GM19468 (cell line): ENCODE results near the gene FCRL5.
"Not testable (repeated sequence)": the region's sequence is repeated elsewhere in the genome, so short reads cannot be mapped to it uniquely, and the experiment has no call there.

Experiments used
- ATAC-seq: cut with Tn5 transposase; IDR thresholded peaks from one replicate; pipeline ENCODE4 v1.9.1; 2021; ENCODE audit warnings: mild to moderate bottlenecking, moderate library complexity, moderate number of reproducible peaks; ENCODE audit not compliant: unreplicated experiment; ENCODE audit errors: extremely low read depth

FCRL5 gene

DNA sequence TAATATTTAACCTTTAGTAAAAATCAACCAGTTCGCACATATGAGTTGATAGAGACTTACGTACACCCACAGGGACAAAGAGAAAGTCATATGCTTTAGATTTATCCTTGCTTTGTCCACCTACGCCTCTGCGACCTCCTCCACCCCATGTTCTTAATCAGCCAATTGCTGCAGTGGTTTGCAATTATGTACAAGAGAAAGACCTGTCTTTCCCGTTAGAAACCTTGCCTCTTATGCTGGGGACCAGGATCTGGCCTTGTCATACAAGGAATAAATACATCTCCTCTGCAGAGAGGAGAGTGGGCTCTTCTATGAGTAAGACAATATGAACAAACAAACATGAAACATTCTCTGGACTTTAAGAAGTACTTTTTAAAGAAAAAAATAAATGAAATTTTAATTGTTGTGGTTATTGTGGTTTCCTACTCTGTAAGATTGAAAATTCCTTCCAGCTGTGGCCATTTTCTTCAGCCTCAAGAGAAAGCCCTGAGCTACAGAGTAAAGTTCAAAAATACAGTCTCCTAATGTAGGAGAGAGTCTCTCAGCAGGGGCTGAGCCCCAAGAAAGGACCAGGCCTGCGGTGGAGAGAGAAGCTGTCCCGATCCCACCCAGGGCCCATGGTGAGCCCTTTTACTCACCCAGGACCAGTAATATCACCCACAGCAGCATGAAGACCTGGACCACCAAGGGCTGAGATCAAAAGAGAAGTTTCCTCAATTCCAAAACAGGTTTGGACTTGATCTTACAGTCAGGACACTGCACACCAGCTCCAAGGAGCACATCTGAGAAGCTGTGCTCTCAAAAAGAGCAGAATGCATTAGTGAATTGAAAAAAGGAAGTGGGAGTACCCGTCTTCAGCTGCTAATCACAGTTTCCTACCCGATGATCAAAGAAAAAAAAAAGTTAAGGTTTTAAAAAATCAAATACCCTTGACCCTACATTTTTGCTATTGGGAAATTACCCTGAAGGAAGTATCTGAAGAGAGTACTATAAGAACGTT, at the start of gene FCRL5:
TSS of gene FCRL5 (minus strand) at position 822 of the 1,000 bp plus-strand sequence. CDS start at position 669, 153 bp downstream.
- peak; percentile 42 for ATAC-seq

DNA sequence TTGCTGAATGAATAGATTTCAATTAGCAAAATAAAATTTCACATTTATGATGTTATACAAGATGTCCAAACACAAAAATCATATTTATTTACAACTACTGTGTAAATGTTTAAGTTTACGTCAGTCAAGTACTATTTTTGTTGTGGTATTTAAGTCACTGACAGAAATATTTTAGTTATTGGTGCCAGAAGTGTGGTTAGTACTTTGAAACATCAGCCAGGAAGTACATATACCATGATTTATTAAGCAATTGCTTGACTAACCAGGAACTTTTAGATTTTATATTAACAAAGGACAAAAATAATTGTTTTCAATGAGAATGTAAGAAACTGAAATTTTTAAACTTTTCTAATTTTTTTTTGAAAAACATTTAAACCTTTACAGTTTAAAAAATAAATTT, 47.9 kb upstream of the FCRL5 start:
- no peak for ATAC-seq

DNA sequence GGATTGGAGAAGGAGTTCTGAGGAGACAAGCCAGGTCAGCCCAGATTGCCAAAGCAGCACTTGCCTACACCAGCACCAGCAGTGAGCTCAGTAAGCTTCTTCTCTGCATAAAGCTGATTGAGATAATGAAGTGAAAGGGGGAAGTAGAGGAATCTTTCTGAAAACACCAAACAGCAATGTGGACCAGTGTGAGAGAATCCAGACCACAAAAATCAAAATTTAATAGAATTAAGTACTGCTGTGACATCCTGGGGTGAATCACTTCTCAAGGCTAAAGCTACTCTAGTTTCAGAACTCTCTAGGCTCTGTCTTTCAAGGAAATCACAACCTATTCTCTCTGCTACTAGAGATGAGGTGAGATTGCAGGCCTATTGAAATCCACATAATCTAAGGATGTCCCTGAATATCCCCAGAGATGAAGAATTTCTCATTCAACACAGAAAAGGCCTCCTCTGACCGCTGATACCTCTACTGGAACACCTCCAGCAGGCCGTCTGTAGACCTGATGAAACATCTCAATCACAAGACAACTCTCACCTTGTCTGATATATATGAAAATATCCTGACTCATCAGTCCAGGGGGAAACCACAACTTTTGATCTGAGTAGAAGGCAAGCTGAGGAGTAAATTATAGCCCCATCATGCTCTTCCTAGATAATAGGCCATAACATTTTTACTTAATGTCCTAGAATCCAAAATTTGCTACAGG, 45.8 kb upstream of the FCRL5 start, which contains the start of gene FCRL4:
TSS of gene FCRL4 (minus strand) at position 127 of the 709 bp plus-strand sequence. CDS start 141 bp downstream, outside the sequence.
- peak; percentile 32 for ATAC-seq

DNA sequence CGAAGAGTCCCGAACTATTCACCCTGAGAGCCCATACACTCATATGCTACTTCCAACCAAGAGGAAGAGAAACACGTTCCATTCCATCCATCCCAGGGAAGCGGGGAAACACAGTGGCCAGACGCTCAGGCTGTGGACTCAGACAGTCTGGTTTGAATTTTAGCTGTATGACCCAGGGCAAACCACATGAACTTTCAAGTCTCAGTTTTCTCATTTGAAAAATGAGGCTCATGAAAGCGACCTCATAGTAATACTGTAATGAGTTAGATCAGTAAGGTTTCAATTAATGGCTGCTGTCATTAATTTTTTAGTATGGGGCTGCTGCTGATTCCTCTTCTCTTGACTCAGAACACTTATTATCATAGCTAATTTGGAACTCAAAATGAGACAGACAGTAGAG, 44.1 kb upstream of the FCRL5 start:
- no peak for ATAC-seq

DNA sequence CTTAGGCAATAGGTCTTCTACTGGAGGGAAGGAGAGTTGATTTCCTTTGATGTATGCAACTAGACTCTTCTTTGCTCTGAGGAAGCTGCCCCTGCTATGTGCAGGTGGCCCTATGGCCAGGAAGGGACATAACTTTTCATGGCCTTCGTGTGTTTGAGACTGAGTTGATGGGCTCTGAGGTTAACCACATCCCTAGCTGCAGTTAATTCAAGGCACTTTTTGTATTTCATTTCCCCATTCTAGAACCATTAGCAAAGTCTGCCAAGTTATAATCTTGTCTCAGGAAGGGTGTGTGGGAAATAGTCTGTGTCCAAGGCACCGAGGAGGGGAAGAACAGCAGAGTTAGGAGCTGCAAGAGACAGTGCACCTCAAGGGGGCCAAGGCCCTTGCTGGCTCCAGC, 43.0 kb upstream of the FCRL5 start:
- peak; percentile 65 for ATAC-seq

DNA sequence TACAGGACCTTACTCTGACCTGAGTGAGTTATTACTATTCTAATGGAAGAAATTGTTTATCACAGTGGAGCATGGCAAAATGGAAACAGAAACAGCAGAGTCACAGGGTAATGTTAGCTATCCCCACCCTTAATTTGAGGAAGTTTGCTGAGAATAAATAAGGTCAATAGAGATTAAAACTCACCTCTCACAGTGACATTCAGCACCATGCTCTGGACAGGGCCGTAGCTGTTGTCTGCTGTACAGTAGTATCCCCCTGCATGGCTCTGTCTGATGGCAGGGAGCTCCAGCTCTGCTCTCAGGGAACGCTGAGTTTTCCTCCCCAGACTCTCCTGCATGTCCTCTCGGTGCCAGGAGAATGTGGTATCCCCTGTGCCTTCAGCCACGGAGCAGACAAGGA, 33.7 kb upstream of the FCRL5 start:
- no peak for ATAC-seq

DNA sequence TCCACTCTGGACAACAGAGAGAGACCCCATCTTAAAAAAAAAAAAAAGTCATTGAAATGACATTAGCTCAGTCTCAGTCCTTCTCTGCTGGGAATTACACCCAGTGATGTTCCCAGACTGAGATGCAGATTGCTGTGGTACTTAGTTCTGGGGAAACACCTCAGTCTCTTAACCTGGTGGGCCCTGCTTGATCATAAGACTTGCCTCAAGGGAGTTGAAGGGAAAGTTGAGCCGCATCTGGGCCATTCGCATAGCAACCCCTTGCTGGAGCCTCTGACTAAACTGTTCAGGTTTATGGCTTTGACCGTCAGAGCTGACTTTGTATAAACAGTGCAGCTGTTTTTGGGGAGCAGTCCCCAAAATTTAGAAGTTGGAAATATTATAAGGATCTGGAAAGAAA, 32.2 kb upstream of the FCRL5 start:
- no peak for ATAC-seq

DNA sequence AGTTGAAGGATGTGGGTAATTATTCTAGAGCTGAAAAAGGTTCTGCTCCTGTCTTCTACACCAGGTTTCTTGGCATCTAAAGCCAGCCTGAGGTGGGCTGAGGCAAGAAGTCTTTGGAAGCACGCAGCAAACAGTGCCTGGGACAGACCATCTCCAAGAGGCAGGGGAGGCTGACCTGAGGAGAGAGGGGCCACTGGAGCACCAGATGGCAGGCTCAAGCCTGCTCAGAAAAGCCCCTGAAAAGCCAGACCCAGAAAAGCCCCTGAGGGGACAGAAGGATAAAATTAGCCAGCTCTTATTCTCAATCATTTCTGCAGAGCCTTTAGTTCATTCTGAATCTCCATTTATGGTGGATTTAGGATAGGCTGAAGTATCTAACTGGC, 28.5 kb upstream of the FCRL5 start:
- no peak for ATAC-seq

DNA sequence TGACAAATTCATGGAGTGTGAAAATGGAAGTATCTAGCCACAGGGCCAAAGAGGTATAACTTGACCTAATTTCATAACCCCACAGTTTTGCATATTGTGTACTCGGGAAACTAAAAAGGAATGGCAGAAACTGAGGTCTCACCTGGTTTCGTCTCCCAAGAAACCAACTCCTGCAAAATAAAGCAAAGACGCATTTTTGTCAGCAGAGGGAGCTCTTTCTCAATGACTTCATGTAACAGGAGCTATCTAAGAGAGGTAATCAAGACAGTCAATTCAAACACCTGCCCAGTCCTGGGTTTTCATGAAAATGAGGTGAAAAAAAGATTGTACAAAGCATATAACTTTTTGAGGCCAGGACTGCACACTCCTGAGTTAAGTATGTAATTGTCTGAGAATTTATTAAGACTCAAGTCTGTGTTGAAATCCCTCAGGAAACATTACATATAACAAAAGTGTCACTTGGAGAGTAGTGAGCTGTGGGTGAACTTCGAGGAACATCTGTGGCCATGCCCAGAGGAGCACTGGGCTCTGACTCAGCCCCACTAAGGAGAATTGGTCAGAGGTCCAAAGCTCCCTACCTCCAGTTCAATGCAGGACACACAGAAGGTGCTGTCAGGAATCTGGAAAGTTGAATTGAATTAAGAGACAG, 28.0 kb upstream of the FCRL5 start:
- no peak for ATAC-seq

DNA sequence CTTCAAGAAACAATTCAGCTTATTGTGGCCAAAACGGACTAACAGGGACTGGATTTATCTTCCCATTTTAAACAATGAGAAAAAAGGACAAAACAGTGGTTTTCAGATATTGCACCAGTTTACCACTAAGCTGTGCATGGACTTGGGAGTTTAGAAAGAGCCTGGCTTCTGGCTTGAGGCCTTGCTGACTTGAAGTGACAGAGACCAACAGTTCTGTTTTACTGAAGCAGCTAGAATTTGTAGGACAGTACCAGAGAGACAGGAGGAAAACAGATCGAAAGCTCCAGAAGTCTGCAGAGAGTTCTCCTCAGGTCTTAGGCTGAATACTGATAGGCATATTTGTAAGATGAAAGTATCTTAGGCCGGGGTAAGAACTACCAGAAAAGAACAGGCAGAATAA, 25.1 kb upstream of the FCRL5 start:
- ATAC-seq: no peak

DNA sequence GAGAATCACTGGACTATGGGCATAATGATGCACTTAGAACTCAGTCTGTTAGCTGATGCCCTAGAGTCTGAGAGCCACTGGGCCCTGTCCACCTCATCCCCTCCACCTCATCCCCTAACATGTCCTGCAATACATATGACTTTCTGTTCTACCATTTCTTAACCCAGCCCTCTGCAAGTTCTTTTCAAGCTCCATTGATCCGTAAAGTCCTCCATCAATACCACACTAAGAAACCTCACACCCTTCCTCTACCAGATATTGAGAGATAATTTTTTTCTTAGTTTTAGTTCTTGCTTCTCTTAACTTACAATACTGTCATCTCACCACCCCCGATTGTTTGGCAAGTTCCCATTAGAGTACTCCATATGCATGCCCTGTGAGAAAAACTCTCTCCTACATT, 23.4 kb upstream of the FCRL5 start:
- peak; percentile 40 for ATAC-seq

DNA sequence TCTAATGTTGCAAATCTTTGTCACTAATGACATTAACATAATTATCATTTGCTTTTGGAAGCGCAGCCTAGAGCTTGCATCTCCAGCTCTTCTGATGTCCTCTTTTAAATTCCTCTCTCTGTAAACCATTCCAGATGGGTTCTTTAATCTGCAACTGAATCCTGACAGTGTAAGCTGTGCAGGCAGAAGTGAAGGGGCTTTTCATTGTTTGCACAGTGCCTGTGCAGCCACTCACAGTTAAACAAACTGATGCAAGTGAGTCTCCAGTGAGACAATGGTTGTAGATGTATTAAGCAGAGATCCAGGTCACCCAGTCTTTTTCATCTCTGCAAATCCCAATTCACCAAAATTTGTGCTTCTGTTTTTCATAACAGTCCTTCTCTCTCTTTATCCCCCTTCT, 22.5 kb upstream of the FCRL5 start:
- no peak for ATAC-seq

DNA sequence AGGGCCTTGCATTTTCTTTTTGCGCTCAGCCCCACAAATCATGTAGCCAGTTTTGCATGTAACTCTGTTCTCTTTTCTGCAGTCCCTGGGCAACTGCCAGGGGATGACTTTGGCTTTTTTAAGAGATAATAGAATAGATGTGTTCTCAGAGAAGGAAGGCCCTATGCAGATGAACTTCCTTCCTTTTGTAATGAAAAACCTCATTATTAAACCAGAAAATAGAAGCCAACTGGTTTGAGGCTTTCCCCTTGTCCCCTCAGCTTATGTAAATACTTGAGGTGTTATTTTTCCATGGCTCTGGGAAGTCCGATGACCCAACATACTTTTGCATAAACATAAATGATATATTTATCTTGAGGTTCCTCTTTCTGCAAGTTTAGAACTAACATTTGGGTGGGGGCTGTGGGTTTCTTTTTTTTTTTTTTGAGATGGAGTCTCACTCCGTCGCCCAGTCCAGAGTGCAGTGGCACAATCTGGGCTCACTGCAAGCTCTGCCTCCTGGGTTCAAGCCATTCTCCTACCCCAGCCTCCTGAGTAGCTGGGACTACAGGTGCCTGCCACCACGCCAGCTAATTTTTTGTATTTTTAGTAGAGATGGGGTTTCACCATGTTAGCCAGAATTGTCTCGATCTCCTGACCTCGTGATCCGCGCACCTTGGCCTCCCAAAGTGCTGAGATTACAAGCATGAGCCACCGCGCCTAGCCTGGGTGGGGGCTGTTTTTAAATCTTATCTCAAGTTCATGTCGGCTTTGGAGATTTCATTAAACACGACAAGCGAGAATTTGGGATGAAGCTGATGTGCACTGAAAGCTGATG, 14.4 kb upstream of the FCRL5 start:
- ATAC-seq: peak; percentile 28

DNA sequence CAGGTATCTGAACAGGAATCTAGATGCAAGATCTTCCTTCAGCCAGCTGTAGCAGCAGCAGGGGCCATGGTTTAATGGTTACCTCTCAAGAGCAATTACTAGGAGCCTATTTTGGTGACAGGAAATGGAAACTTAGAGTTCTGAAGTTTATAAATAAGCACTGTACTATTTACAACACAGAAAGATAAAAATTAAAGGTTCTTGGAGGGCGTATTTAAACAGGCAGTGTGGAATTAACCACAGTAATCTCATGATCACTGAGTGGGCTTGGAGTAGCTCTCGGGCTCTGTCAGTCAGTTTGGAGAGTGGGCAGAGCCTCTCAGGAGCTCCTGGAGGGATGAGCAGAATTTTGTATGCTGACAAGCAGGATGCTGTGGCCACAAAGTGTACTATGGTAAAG, 10.2 kb upstream of the FCRL5 start:
- ATAC-seq: peak; percentile 73

DNA sequence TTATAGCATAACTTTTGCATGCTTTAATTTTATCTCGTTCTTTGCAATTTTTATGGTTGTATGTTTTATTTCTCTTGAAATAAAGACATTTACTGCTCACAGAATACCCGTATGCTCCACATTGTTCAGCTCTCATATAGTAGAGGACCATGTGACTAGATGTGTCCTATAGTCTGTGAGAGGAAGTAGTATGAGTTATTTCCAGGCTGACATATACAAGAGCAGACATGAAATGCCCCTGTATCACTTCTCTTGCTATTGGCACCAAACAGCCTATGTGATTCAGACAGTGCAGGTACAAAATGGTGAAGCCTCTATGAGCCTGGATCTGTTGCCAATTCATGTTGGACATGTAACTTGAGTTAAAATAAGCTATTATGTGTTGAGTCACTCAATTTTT, 5.8 kb upstream of the FCRL5 start:
- ATAC-seq: no peak

DNA sequence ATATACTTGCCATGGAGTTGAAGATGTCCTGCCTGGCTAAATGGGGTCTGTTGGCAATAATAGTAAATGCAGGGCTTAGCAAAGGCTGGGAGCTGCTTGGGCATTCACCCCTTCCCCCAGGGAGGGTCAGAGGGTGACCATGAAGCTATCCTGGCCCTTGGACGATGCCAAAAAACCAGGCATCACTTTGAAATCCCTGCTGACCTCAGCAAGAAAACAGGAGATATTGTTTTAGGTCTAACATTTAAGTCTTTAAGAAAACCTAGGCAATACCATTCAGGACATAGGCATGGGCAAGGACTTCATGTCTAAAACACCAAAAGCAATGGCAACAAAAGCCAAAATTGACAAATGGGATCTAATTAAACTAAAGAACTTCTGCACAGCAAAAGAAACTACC, 4.2 kb downstream of the FCRL5 start:
- not testable (repeated sequence) for ATAC-seq

DNA sequence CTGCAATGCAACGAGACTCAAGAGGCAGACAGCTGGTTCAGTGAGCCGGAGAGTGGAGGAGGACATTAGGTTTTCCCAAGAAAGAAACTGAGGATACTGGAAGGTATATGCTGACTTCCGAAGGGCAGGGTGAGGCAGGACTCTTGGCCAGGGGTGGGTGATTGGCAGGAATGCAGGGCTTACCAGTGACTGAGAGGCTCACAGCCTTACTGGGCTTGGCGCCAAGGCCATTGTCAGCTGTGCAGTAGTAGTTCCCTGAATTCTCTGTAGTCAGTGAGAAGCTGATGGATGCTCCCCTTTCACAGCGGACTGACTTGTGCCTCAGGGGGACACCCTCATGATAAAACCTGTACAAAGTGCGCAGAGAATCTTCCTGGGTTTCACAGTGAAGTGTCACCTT, 9.6 kb downstream of the FCRL5 start:
- ATAC-seq: no peak

DNA sequence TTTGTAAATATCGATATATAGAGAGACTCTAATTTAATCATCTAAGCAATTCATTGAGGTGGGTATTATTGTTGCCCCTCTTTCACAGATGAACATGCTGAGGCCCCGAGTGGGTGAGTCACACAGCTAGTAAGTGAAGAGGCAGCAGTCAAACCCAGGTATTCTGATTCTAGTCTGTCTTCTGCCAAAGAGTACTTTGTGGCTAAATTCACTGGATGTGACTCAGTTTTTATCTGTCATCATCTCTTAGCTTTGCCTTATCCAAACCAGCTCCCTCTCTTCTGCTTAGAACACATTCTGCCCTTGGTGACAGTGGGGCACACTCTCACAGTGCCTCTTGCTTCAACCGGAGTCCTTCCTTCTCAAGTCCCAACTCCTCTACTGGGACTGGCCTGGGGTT, 11.5 kb downstream of the FCRL5 start:
- no peak for ATAC-seq

DNA sequence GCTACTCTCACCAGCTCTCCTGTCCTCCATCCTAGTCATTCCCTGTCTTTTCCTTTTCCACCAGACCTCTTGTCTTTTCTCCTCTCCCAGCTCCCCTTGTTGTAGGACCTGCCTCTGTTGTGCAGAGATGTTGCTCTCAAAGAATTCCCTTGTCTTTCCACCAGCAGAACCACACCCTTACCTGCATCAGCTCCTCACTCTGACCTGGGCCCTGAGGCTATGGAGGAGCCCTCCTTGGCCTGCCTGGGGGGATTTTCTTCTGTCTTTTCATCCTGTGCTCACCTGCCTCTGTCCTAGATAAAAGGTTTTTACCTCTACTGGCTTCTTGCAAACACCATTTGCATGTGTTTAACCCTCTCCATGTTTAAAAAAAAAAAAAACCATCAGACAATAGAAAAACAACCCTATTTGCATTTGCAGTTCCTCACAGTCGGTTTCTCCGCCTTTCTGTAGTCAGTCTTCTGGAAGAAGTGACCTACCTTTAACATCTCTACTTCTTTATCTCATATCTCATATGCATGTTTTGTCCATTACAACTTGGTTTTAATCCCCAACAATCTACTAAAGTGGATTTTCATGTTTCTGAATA, 12.1 kb downstream of the FCRL5 start:
- no peak for ATAC-seq

DNA sequence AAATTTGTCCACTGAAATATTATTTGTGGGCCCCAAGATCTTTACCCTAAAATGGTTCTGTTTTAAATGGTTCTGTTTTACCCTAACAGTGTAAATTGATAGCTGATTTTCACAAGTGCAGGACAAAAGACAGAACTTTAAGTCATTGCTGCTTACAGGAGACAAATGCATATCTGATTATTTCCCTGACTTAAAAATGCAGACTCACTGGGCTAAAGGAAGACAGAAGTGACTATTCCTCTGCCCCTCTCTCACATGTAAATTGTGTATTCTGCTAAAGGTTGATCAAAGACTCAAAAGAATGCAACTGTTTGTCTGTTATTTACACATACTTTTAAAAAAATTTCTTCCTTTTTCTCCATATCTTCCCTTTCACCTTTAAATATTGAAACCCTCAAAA, 12.7 kb downstream of the FCRL5 start:
- no peak for ATAC-seq
